ENCODE measurements around the gene ZNRF1. TPM values are rescaled to one million over a fixed set of nuclear protein-coding genes. Genes with fewer than 3 reads are reported as not detected.
A peak's percentile ranks its signal among the peaks of the same experiment; 100 is the strongest.

The ZNRF1 gene
- total and polyA plus RNA-seq, 2 experiments from 2014 or later, result 45.3 to 58.7 TPM

GRCh38 chr16:75017670-75018525 lies 19.1 kb downstream of the ZNRF1 start:
- no peak for DNase-seq (ENCODE audit: low read depth in 1 of 2, low spot score in 1 of 2)
- Histone ChIP-seq H3K9me3 (ENCODE audit: low read depth) (no peaks in the 10 kb centered on the region), H3K4me1 (ENCODE audit: low read depth) (no peaks in the 10 kb centered on the region), H3K36me3 (no peaks in the 10 kb centered on the region), H3K27ac (peak overlapping the region; percentile 36), H3K27me3 (no peaks in the 10 kb centered on the region), H3K4me3 (no peak overlapping the region)
- no peak for TF ChIP-seq CTCF (IDR thresholded peaks at IDR 0.05; ENCODE audit: low read depth, low read length)

GRCh38 chr16:75019007-75019406 lies 20.2 kb downstream of the ZNRF1 start:
- Histone ChIP-seq H3K4me3 (no peak overlapping the region), H3K27ac (no peak overlapping the region), H3K4me1 (ENCODE audit: low read depth) (no peaks in the 10 kb centered on the region), H3K36me3 (no peaks in the 10 kb centered on the region), H3K9me3 (ENCODE audit: low read depth) (no peaks in the 10 kb centered on the region), H3K27me3 (no peaks in the 10 kb centered on the region)
- no peak for DNase-seq (ENCODE audit: low read depth in 1 of 2, low spot score in 1 of 2)
- no peak for TF ChIP-seq CTCF (IDR thresholded peaks at IDR 0.05; ENCODE audit: low read depth, low read length)

GRCh38 chr16:75019586-75019985 lies 20.8 kb downstream of the ZNRF1 start:
- no peak for TF ChIP-seq CTCF (IDR thresholded peaks at IDR 0.05; ENCODE audit: low read depth, low read length)
- Histone ChIP-seq H3K36me3 (no peaks in the 10 kb centered on the region), H3K27ac (no peak overlapping the region), H3K4me1 (ENCODE audit: low read depth) (no peaks in the 10 kb centered on the region), H3K27me3 (no peaks in the 10 kb centered on the region), H3K9me3 (ENCODE audit: low read depth) (no peaks in the 10 kb centered on the region), H3K4me3 (no peak overlapping the region)
- no peak for DNase-seq (ENCODE audit: low read depth in 1 of 2, low spot score in 1 of 2)

- H3K4me1 ChIP-seq (ENCODE audit: low read depth), result no peaks in the 10 kb centered on the region
- no peak overlapping the region for H3K4me3 ChIP-seq
- no peak for DNase-seq (ENCODE audit: low read depth in 1 of 2, low spot score in 1 of 2)
- no peaks in the 10 kb centered on the region for H3K36me3 ChIP-seq
- no peak for TF ChIP-seq CTCF (IDR thresholded peaks at IDR 0.05; ENCODE audit: low read depth, low read length)
- no peak overlapping the region for H3K27ac ChIP-seq
- H3K27me3 ChIP-seq, result no peaks in the 10 kb centered on the region
- H3K9me3 ChIP-seq (ENCODE audit: low read depth), result no peaks in the 10 kb centered on the region
Observed at GRCh38 chr16:75021410-75021809, 22.6 kb downstream of the ZNRF1 start.

GRCh38 chr16:75022567-75022966 lies 23.7 kb downstream of the ZNRF1 start:
- no peaks in the 10 kb centered on the region for H3K27me3 ChIP-seq
- no peak for DNase-seq (ENCODE audit: low read depth in 1 of 2, low spot score in 1 of 2)
- no peak for TF ChIP-seq CTCF (IDR thresholded peaks at IDR 0.05; ENCODE audit: low read depth, low read length)
- H3K36me3 ChIP-seq, result no peaks in the 10 kb centered on the region
- H3K4me3 ChIP-seq, result no peak overlapping the region
- H3K27ac ChIP-seq, result no peak overlapping the region
- no peaks in the 10 kb centered on the region for H3K9me3 ChIP-seq (ENCODE audit: low read depth)
- H3K4me1 ChIP-seq (ENCODE audit: low read depth), result no peaks in the 10 kb centered on the region
